Epithelial cell of esophagus (primary cell): ENCODE results near the gene RASGRP2.
A peak's percentile ranks its signal among the peaks of the same experiment; 100 is the strongest.

ENCODE experiments used
- DNase-seq: peaks from one replicate; pipeline ENCODE4 v3.0.0; 2010; ENCODE audit warnings: low read depth
- H3K4me3 ChIP-seq: 2 replicates; pipeline ENCODE4 v1.5.1; 2011; ENCODE audit warnings: mild to moderate bottlenecking, low read length, control low read depth
- CTCF ChIP-seq: IDR thresholded peaks from 2 replicates; pipeline ENCODE4 v1.5.1; 2011; ENCODE audit warnings: low read depth, mild to moderate bottlenecking, low read length, control low read depth, inconsistent platforms; ENCODE audit not compliant: insufficient read depth; ENCODE audit errors: missing control alignments

The RASGRP2 gene

DNA sequence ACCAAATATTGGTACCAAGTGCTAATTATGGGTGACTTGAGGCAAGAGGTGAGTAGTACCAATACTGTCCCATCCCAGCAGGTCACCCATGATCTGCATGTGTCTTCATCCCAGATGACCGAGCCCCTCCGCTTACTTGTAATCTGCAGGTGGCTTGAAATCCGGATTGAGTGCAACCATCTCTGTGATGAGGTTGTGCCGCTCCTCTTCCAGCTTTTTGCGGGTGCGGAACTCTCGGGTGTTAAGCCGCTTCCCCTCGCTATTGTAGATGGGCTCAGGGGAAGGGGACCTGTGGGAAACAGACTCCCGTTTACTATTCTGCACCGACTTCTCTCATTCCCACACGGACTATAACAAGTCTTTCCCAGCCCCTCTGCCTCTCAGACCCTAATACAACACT is 26.2 kb upstream of the RASGRP2 start:
- no peak for TF ChIP-seq CTCF
- no peak for DNase-seq
- H3K4me3 ChIP-seq, result no peak overlapping the region

GRCh38 chr11:64769283-64769682 is 25.3 kb upstream of the RASGRP2 start:
- no peak for TF ChIP-seq CTCF
- H3K4me3 ChIP-seq, result no peak overlapping the region
- no peak for DNase-seq

GRCh38 chr11:64768300-64768694 is 24.4 kb upstream of the RASGRP2 start:
- DNase-seq, result no peak
- TF ChIP-seq CTCF, result no peak
- H3K4me3 ChIP-seq, result no peak overlapping the region

DNA sequence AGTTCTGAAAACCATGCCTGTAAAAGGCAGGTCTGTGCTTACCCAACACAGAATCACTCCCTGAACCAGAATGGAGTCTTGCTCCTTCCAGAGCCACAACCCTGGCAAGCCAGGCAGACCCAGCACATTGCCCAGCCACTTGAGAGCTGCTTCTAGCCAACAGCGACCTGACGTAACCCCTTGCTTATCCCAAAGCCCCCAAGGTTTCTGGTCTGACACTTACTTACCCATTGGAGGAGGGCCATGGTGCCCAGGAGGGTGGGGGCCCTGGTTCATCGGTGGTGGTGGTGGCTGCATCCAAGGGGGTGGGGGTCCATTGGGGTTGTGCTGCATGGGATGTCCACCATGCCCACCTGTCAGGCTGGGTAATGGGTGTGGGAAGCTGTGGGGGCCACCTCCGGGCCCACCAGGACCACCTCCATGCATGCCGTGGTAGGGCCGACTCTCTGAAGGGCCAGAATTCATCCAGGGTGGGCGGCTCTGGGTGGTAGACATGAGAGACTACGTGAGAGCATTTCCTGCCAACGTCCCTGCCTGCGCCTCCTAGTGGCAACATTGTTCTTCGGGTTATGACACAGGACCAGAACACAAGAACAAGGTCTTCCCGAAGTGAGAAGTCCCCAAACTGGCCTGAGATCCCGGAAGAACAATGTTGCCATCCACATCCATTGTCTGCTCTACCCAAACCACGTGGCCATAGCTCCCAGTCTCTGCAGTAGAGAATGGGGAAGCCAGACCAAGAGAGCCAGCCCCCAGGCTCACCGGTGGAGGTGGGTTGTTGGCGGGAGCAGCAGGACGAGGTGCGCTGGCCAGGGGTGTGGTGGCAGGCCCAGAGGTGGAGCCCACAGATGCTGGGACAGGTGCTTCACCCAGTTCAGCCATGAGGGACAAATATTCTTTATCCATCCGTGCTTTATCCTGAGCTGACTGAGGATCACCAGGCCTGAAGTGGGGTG is 23.7 kb upstream of the RASGRP2 start:
- TF ChIP-seq CTCF, result peak; percentile 80
- H3K4me3 ChIP-seq, result no peak overlapping the region
- DNase-seq, result peak; percentile 75

DNA sequence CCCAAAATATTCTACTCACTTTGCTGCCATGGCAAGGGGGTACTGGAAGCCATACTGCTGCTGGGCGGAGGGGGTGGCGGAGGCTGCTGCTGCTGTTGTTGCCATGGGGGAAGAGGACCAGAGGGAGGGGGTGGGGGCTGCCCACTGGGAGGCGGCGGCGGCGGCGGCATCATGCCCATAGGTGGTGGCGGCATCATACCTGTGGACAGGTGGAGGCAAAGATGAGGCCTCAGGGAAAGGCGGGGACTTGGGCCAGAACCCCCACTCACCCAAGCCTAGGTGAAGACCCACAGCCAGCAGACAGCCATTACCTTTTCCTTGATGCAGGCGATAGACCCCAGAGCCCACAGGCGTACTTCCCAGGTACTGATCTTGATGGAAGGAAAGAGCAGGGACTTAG is 22.9 kb upstream of the RASGRP2 start:
- no peak overlapping the region for H3K4me3 ChIP-seq
- DNase-seq, result no peak
- no peak for TF ChIP-seq CTCF

DNA sequence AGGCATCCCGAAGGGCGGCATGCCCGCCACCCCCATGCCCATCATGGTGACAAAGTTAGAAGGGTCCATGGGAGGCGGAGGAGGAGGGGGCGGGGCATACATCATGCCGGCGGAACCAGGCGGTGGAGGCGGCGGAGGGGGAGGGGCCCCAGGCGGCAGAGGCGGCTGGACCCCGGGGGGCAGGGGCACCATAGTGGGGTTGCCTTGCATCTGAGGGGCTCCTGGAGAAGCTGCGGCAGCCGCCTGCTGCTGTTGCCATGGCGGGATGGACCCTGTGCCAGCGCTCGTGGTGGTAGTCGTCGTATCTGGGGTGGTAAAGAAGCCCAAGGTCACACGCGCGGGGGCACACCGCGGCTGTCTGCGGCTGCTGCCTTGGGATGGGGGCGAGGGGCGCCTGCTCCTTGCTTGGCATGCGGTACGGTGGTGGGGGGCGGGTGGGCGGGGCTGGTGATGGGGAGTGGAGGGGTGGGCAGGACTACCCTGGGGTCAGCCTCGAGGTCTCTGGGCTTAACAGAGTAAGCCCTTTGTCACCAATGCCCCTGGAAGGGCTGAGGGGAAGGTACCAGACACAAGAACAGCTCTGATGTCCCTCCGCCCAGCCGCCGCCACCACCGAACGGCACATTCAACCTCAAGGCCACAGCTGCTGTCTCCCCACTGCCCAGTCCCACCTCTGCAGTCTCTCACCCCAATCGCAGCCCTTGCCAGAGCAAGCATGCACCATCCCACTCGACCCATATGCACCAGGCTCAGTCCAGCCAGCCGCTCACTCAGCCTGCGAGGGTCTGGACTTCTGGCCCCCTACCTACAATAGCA is 22.1 kb upstream of the RASGRP2 start:
- H3K4me3 ChIP-seq, result no peak overlapping the region
- no peak for DNase-seq
- TF ChIP-seq CTCF, result no peak
